ENCODE measurements around the gene SCARB1. TPM values are rescaled to one million over a fixed set of nuclear protein-coding genes. Genes with fewer than 3 reads are reported as not detected.

The SCARB1 gene
- total RNA-seq, 1 donor from 2014 or later = 5.2 TPM

- no peak overlapping the region for H3K27ac ChIP-seq (ENCODE audit: low read depth, low read length)
- no peaks in the 10 kb centered on the region for H3K27me3 ChIP-seq (ENCODE audit: control insufficient read depth in 3 of 3, insufficient read depth in 3 of 3, low read length in 3 of 3)
- H3K9me3 ChIP-seq (ENCODE audit: control insufficient read depth in 3 of 3, low read length in 3 of 3) = peaks cover 0 to 8% (median 3%) of the 10 kb centered on the region in 3 donors
- H3K36me3 ChIP-seq (ENCODE audit: control insufficient read depth in 3 of 3, insufficient read depth in 3 of 3, low read length in 3 of 3) = no peaks in the 10 kb centered on the region
- peaks cover 38 to 72% (median 56%) of the 10 kb centered on the region in 3 donors for H3K4me1 ChIP-seq (ENCODE audit: control insufficient read depth in 3 of 3, insufficient read depth in 3 of 3, low read length in 3 of 3)
- no peak overlapping the region for H3K4me3 ChIP-seq (ENCODE audit: low read length in 3 of 3)
- no peak overlapping the region for H3K9ac ChIP-seq (ENCODE audit: low read depth in 1 of 3, low read length in 3 of 3)
These were observed 100.7 kb downstream of the SCARB1 start for GRCh38 chr12:124762791-124763593.

- Histone ChIP-seq H3K9me3 (ENCODE audit: control insufficient read depth in 3 of 3, low read length in 3 of 3) (peaks cover 0 to 8% (median 3%) of the 10 kb centered on the region in 3 donors), H3K9ac (ENCODE audit: low read depth in 1 of 3, low read length in 3 of 3) (peak overlapping the region in 1 of 3 donors; percentile 62), H3K4me1 (ENCODE audit: control insufficient read depth in 3 of 3, insufficient read depth in 3 of 3, low read length in 3 of 3) (peaks cover 36 to 69% (median 54%) of the 10 kb centered on the region in 3 donors), H3K27ac (ENCODE audit: low read depth, low read length) (no peak overlapping the region), H3K36me3 (ENCODE audit: control insufficient read depth in 3 of 3, insufficient read depth in 3 of 3, low read length in 3 of 3) (no peaks in the 10 kb centered on the region), H3K27me3 (ENCODE audit: control insufficient read depth in 3 of 3, insufficient read depth in 3 of 3, low read length in 3 of 3) (no peaks in the 10 kb centered on the region), H3K4me3 (ENCODE audit: low read length in 3 of 3) (no peak overlapping the region)
These were observed 101.3 kb downstream of the SCARB1 start for GRCh38 chr12:124762384-124762783.

- H3K4me1 ChIP-seq (ENCODE audit: control insufficient read depth in 3 of 3, insufficient read depth in 3 of 3, low read length in 3 of 3) = peaks cover 31 to 64% (median 49%) of the 10 kb centered on the region in 3 donors
- H3K9me3 ChIP-seq (ENCODE audit: control insufficient read depth in 3 of 3, low read length in 3 of 3) = peaks cover 3 to 8% (median 5%) of the 10 kb centered on the region in 3 donors
- H3K4me3 ChIP-seq (ENCODE audit: low read length in 3 of 3) = no peak overlapping the region
- H3K27ac ChIP-seq (ENCODE audit: low read depth, low read length) = no peak overlapping the region
- H3K9ac ChIP-seq (ENCODE audit: low read depth in 1 of 3, low read length in 3 of 3) = peak overlapping the region in 1 of 3 donors; percentile 62
- no peaks in the 10 kb centered on the region for H3K36me3 ChIP-seq (ENCODE audit: control insufficient read depth in 3 of 3, insufficient read depth in 3 of 3, low read length in 3 of 3)
- no peaks in the 10 kb centered on the region for H3K27me3 ChIP-seq (ENCODE audit: control insufficient read depth in 3 of 3, insufficient read depth in 3 of 3, low read length in 3 of 3)
These were observed 101.8 kb downstream of the SCARB1 start for GRCh38 chr12:124761871-124762270.

GRCh38 chr12:124761056-124761455, 102.6 kb downstream of the SCARB1 start:
- H3K36me3 ChIP-seq (ENCODE audit: control insufficient read depth in 3 of 3, insufficient read depth in 3 of 3, low read length in 3 of 3) = no peaks in the 10 kb centered on the region
- peaks cover 3 to 8% (median 5%) of the 10 kb centered on the region in 3 donors for H3K9me3 ChIP-seq (ENCODE audit: control insufficient read depth in 3 of 3, low read length in 3 of 3)
- no peaks in the 10 kb centered on the region for H3K27me3 ChIP-seq (ENCODE audit: control insufficient read depth in 3 of 3, insufficient read depth in 3 of 3, low read length in 3 of 3)
- peaks cover 23 to 56% (median 41%) of the 10 kb centered on the region in 3 donors for H3K4me1 ChIP-seq (ENCODE audit: control insufficient read depth in 3 of 3, insufficient read depth in 3 of 3, low read length in 3 of 3)
- H3K27ac ChIP-seq (ENCODE audit: low read depth, low read length) = no peak overlapping the region
- no peak overlapping the region for H3K9ac ChIP-seq (ENCODE audit: low read depth in 1 of 3, low read length in 3 of 3)
- no peak overlapping the region for H3K4me3 ChIP-seq (ENCODE audit: low read length in 3 of 3)

DNA sequence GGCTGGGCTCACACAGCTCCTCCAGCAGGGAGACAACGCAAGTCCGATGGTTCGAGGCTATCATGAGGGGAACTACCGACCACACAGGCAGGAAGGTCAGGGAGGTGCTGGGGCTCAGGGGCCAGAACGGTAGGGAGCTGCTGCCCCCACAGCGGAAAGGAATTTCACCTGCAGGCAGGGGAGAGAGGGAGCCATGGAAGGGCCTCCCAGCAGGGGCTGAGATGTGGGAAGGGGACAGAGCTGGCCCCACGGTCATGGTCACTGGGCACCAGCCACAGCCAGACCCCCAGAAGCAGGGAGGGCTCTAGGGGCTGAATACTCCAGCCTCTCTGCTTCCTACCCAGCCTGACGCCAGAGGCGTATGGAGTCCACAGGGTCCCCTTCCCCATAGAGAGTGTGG, 103.1 kb downstream of the SCARB1 start:
- peaks cover 22 to 54% (median 39%) of the 10 kb centered on the region in 3 donors for H3K4me1 ChIP-seq (ENCODE audit: control insufficient read depth in 3 of 3, insufficient read depth in 3 of 3, low read length in 3 of 3)
- H3K36me3 ChIP-seq (ENCODE audit: control insufficient read depth in 3 of 3, insufficient read depth in 3 of 3, low read length in 3 of 3) = no peaks in the 10 kb centered on the region
- H3K4me3 ChIP-seq (ENCODE audit: low read length in 3 of 3) = no peak overlapping the region
- H3K9ac ChIP-seq (ENCODE audit: low read depth in 1 of 3, low read length in 3 of 3) = no peak overlapping the region
- no peak overlapping the region for H3K27ac ChIP-seq (ENCODE audit: low read depth, low read length)
- no peaks in the 10 kb centered on the region for H3K27me3 ChIP-seq (ENCODE audit: control insufficient read depth in 3 of 3, insufficient read depth in 3 of 3, low read length in 3 of 3)
- peaks cover 3 to 8% (median 5%) of the 10 kb centered on the region in 3 donors for H3K9me3 ChIP-seq (ENCODE audit: control insufficient read depth in 3 of 3, low read length in 3 of 3)

- Histone ChIP-seq H3K27ac (ENCODE audit: low read depth, low read length) (no peak overlapping the region), H3K36me3 (ENCODE audit: control insufficient read depth in 3 of 3, insufficient read depth in 3 of 3, low read length in 3 of 3) (no peaks in the 10 kb centered on the region), H3K4me3 (ENCODE audit: low read length in 3 of 3) (no peak overlapping the region), H3K4me1 (ENCODE audit: control insufficient read depth in 3 of 3, insufficient read depth in 3 of 3, low read length in 3 of 3) (peaks cover 22 to 54% (median 39%) of the 10 kb centered on the region in 3 donors), H3K9ac (ENCODE audit: low read depth in 1 of 3, low read length in 3 of 3) (no peak overlapping the region), H3K27me3 (ENCODE audit: control insufficient read depth in 3 of 3, insufficient read depth in 3 of 3, low read length in 3 of 3) (no peaks in the 10 kb centered on the region), H3K9me3 (ENCODE audit: control insufficient read depth in 3 of 3, low read length in 3 of 3) (peaks cover 3 to 8% (median 5%) of the 10 kb centered on the region in 3 donors)
These were observed 103.7 kb downstream of the SCARB1 start for GRCh38 chr12:124759841-124760503.

- peaks cover 0 to 5% (median 0%) of the 10 kb centered on the region in 3 donors for H3K9me3 ChIP-seq (ENCODE audit: control insufficient read depth in 3 of 3, low read length in 3 of 3)
- no peak overlapping the region for H3K27ac ChIP-seq (ENCODE audit: low read depth, low read length)
- no peaks in the 10 kb centered on the region for H3K27me3 ChIP-seq (ENCODE audit: control insufficient read depth in 3 of 3, insufficient read depth in 3 of 3, low read length in 3 of 3)
- H3K4me1 ChIP-seq (ENCODE audit: control insufficient read depth in 3 of 3, insufficient read depth in 3 of 3, low read length in 3 of 3) = peaks cover 30 to 52% (median 39%) of the 10 kb centered on the region in 3 donors
- H3K4me3 ChIP-seq (ENCODE audit: low read length in 3 of 3) = no peak overlapping the region
- no peak overlapping the region for H3K9ac ChIP-seq (ENCODE audit: low read depth in 1 of 3, low read length in 3 of 3)
- no peaks in the 10 kb centered on the region for H3K36me3 ChIP-seq (ENCODE audit: control insufficient read depth in 3 of 3, insufficient read depth in 3 of 3, low read length in 3 of 3)
These were observed 105.1 kb downstream of the SCARB1 start for GRCh38 chr12:124758266-124759220.

DNA sequence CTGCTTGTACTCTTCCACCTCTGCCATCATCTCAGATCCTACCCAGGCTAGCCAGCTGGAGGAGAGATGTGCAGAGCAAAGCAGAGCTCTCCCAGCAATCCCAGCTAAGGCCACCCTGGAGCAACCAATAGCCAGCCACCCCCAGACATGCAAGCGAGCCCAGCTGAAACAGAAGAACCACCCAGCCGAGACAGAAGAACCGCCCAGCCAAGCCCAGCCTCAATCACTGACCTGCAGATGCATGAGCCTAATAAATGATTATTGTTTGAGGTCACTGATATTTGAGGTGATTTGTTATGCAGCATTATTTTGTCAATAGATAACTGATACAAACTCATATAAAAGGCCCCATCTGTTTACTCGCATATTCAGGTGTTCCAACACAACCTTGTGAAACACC, 106.3 kb downstream of the SCARB1 start:
- Histone ChIP-seq H3K4me1 (ENCODE audit: control insufficient read depth in 3 of 3, insufficient read depth in 3 of 3, low read length in 3 of 3) (peaks cover 29 to 44% (median 43%) of the 10 kb centered on the region in 3 donors), H3K27me3 (ENCODE audit: control insufficient read depth in 3 of 3, insufficient read depth in 3 of 3, low read length in 3 of 3) (no peaks in the 10 kb centered on the region), H3K9me3 (ENCODE audit: control insufficient read depth in 3 of 3, low read length in 3 of 3) (peaks cover 0 to 5% (median 0%) of the 10 kb centered on the region in 3 donors), H3K9ac (ENCODE audit: low read depth in 1 of 3, low read length in 3 of 3) (no peak overlapping the region), H3K4me3 (ENCODE audit: low read length in 3 of 3) (no peak overlapping the region), H3K36me3 (ENCODE audit: control insufficient read depth in 3 of 3, insufficient read depth in 3 of 3, low read length in 3 of 3) (no peaks in the 10 kb centered on the region), H3K27ac (ENCODE audit: low read depth, low read length) (peak overlapping the region; percentile 29)

DNA sequence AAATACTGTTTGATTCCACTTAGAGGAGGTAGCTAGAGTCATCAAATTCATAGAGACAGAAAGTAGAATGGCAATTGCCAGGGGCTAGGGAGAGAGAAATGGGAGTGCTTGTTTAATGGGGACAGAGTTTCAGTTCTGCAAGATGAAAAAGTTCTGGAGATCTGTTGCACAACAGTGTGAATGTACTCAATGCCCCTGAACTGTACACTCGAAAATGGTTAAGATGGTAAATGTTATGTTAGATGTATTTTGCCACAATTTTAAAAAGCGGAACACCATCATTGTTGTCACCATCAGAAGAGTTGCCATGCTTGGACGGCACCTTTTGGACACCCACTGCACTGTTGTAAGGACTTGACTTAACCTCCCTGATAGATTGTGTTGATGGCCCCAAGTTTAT, 106.9 kb downstream of the SCARB1 start:
- no peaks in the 10 kb centered on the region for H3K27me3 ChIP-seq (ENCODE audit: control insufficient read depth in 3 of 3, insufficient read depth in 3 of 3, low read length in 3 of 3)
- H3K9ac ChIP-seq (ENCODE audit: low read depth in 1 of 3, low read length in 3 of 3) = no peak overlapping the region
- H3K4me3 ChIP-seq (ENCODE audit: low read length in 3 of 3) = no peak overlapping the region
- H3K4me1 ChIP-seq (ENCODE audit: control insufficient read depth in 3 of 3, insufficient read depth in 3 of 3, low read length in 3 of 3) = peaks cover 29 to 43% (median 42%) of the 10 kb centered on the region in 3 donors
- peaks cover 0 to 5% (median 0%) of the 10 kb centered on the region in 3 donors for H3K9me3 ChIP-seq (ENCODE audit: control insufficient read depth in 3 of 3, low read length in 3 of 3)
- H3K36me3 ChIP-seq (ENCODE audit: control insufficient read depth in 3 of 3, insufficient read depth in 3 of 3, low read length in 3 of 3) = no peaks in the 10 kb centered on the region
- H3K27ac ChIP-seq (ENCODE audit: low read depth, low read length) = peak overlapping the region; percentile 29
